LoVo (cell line): ENCODE data around the gene DYSF.

ENCODE experiments used
- DNase-seq: peaks from one replicate; pipeline ENCODE4 v3.0.0-alpha.2; 2016; ENCODE audit warnings: low spot score

The DYSF gene

GRCh38 chr2:71730785-71731383 is 277.5 kb downstream of the DYSF start:
- no peak for DNase-seq

GRCh38 chr2:71734620-71735019 is 281.3 kb downstream of the DYSF start:
- no peak for DNase-seq

- DNase-seq: no peak
Measured at GRCh38 chr2:71735676-71736075, 282.3 kb downstream of the DYSF start.
